GM12874 (cell line): ENCODE measurements around the gene CCDC47.
A peak's percentile ranks its signal among the peaks of the same experiment; 100 is the strongest.

Source experiments
- TF ChIP-seq, protein P1 (sequence below): IDR thresholded peaks from 2 replicates; pipeline ENCODE4 v1.5.1; 2011; ENCODE audit warnings: low read depth, mild to moderate bottlenecking, control low read depth, low read length, moderate library complexity; ENCODE audit not compliant: insufficient read depth

CCDC47 gene

DNA sequence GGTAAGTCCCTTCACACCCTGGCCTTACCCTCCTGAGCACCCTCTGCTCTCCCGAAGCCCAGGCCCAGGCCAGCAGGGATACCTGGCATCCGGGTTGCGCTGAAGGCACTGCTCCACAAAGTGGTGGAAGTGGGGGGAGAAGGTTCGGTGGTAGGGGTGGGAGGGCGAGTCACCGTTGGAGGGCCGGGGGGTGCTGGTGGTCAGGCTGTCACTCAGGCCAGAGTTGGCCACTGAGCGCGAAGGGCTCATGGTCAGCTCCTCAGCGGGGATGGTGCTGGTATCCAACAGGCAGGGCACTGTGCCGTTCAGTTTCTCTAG is 69.2 kb downstream of the CCDC47 start:
- TF ChIP-seq, protein P1, sequence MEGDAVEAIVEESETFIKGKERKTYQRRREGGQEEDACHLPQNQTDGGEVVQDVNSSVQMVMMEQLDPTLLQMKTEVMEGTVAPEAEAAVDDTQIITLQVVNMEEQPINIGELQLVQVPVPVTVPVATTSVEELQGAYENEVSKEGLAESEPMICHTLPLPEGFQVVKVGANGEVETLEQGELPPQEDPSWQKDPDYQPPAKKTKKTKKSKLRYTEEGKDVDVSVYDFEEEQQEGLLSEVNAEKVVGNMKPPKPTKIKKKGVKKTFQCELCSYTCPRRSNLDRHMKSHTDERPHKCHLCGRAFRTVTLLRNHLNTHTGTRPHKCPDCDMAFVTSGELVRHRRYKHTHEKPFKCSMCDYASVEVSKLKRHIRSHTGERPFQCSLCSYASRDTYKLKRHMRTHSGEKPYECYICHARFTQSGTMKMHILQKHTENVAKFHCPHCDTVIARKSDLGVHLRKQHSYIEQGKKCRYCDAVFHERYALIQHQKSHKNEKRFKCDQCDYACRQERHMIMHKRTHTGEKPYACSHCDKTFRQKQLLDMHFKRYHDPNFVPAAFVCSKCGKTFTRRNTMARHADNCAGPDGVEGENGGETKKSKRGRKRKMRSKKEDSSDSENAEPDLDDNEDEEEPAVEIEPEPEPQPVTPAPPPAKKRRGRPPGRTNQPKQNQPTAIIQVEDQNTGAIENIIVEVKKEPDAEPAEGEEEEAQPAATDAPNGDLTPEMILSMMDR, result no peak

DNA sequence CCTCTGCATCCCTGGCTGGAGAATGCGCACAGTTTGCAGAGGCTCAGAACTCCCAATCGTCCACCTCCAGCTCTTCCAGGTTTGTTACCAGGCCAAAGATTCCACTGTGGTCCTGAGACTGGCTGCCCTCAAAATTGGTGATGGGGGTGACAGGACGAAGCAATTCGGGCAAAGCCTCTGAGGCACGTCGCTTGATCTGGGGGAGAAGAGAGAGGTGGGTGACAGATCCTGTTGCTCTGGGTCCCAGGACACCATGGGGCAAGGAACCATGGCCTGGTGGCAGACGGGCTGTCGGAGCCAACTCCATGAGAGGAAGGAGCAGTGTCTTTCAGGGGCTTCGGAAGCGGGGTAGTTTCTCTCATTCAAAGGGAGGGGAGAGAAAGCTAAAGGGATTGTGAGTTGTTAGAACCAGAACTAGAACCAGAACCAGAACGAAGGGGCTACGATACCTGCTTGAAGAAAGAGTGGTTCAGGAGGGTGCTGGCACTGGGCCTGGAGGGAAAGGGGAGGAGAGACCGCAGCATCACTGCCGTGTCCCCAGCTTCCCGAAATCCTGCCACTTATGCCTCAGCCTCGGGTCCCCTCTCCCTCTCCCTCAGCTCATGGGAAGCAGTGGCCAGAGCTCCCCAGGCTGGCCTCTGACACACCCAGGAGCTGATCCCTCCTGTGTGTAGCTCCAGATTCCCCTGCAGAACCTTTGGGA is 69.7 kb downstream of the CCDC47 start:
- TF ChIP-seq, protein P1, result no peak

DNA sequence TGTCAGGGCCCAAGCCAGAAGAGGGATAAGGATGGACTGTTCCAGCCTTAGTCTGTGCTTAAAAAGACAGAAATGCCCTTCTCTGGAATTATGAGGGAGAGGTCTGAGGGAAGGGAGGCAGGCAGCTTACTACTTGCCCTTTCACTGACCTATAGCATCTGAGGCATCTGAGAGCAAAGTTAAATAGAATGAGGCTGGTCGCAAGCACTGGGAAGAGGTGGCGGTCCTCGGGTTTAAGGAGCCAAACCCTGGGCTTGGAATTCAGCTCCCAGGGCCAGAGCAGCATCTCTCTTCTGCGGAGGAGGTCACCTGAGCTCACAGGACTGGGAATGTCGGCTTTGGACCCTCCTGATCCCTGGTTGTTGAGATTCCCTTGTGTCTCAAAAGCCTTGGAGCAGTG is 70.4 kb downstream of the CCDC47 start:
- TF ChIP-seq, protein P1, result no peak

DNA sequence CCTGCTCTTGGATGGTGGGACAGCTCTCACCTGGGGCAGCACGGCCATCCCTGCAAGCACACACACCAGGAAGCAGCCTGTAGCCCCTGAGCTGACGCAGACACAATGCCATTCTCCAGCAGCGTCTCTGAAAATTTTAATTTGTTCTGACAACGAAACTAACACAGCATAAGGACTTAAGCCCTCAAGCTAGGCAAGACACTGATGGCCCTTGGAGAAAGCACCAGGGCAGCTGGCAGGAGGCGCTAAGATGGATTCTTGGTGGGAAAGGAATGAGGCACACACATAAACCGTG is 70.7 kb downstream of the CCDC47 start:
- TF ChIP-seq, protein P1, result no peak

DNA sequence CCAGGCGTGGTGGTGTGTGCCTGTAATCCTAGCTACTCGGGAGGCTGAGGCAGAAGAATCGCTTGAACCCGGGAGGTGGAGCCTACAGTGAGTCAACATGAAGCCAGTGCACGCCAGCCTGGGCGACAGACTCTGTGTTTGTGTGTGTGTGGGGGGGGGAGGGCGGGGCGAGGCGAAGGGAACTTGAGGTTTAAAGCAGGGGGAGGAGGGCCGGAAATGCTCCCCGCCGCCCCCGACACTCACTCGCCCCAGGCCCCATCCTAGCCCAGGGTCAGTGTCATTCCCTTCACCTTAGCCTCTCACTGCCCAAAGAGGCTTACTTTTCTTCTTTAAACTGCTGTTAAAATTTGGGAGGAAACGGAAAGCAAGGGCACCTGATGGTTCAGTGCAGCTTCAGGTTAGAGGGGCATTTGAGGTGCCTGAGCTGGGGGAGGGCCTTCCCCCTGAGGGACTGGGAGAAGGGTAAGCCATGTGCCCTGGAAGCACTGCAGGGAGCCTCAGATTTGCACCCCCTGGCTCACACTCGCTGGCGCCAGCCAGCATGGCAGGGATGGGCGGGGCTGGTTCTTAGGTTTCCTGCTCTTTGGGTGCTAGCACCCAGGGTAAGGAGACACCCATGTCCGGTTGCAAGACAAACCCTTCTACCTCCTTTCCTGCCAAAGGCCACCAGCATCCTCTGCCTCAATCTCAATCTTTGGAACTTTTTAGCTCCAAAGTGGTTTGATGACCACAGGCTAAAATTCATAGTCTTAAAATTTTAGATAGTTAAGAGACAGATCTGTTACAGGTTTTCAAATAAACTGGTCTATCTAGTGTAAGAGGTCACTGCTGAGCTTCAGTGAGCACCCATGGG is 71.3 kb downstream of the CCDC47 start:
- TF ChIP-seq, protein P1, result no peak

DNA sequence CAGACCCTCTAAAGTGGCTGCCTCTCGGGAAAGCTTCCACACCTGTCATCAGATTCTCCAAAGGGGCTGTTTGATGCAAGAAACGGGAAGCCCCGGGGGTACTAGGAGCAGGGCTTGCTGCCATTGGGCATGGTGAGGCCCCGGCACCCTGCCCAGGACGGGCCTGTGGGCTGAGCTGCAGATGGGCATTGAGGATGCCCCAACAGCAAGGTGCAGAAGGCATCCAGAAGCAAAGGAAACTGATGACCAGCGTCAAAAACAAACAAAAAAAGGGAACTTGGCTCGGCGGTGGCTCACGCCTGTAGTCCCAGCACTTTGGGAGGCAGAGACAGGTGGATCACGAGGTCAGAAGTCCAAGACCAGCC is 72.0 kb downstream of the CCDC47 start:
- TF ChIP-seq, protein P1, result no peak

DNA sequence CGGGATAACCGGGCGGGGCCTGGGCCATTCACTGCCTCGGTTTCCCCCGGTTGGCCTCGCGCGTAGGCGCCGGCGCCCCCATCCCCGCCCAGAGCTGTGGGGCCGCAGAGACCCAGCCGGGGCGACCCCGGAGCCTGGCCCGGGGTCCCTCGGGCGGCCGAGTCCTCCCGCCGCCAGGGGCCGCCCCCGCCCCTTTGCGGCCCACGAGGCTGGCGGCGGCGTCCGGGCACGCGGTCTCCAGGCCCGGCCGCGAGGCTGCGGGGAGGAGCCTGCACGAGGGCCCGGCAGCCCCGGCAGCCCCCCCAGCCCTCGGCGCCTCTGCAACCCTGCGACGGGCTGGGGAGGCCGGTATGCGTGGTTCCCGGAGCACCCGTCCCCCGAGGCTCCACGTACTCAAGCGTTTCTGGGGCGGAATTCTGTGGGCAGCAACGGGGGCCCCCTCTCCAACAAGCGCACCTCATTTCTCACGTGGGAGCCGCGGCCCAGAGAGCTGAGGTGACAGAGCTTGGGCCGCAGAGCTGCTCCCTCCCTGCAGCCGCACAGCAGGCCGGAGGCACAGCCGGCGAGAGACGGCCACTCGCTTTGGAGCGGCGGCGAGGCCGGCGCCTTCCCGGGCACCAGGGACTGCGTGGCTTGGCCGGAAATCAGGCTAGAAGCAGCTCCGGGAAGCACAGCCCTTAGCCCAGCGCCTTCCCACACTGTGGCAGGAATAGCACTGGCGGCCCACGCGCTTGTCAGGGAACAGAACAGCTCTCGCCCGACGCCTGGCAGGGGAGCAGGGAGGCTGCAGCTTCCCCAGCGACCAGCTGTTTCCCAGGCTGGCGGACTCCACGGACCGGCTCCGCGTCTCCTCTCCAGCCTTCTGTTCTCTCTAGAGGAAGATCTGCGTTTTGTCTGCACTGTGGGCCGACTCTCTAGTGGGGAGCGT is 72.6 kb downstream of the CCDC47 start:
- TF ChIP-seq, protein P1, result peak; percentile 30; the same call in 1 of the 2 replicates
